AG10803 (cell line): Measurements from ENCODE around the gene SYNE1.

Experiments
- DNase-seq: peaks from one replicate; pipeline ENCODE4 v3.0.0; 2010; ENCODE audit warnings: low read depth
- H3K4me3 ChIP-seq: 2 replicates; pipeline ENCODE4 v1.5.1; 2011; ENCODE audit warnings: mild to moderate bottlenecking, low read length, control low read depth
- TF ChIP-seq, protein P1 (sequence below): conservative IDR thresholded peaks from 2 replicates; pipeline ENCODE4 v1.5.1; 2011; ENCODE audit warnings: mild to moderate bottlenecking, low read length, control low read depth, inconsistent platforms

Gene SYNE1

GRCh38 chr6:152096863-152097496, 540.2 kb downstream of the SYNE1 start:
- no peak overlapping the region for H3K4me3 ChIP-seq
- TF ChIP-seq, protein P1, sequence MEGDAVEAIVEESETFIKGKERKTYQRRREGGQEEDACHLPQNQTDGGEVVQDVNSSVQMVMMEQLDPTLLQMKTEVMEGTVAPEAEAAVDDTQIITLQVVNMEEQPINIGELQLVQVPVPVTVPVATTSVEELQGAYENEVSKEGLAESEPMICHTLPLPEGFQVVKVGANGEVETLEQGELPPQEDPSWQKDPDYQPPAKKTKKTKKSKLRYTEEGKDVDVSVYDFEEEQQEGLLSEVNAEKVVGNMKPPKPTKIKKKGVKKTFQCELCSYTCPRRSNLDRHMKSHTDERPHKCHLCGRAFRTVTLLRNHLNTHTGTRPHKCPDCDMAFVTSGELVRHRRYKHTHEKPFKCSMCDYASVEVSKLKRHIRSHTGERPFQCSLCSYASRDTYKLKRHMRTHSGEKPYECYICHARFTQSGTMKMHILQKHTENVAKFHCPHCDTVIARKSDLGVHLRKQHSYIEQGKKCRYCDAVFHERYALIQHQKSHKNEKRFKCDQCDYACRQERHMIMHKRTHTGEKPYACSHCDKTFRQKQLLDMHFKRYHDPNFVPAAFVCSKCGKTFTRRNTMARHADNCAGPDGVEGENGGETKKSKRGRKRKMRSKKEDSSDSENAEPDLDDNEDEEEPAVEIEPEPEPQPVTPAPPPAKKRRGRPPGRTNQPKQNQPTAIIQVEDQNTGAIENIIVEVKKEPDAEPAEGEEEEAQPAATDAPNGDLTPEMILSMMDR, result peak; percentile 38
- DNase-seq, result peak; percentile 85

- DNase-seq, result peak; percentile 100
- no peak overlapping the region for H3K4me3 ChIP-seq
- TF ChIP-seq, protein P1, result no peak
These were observed 542.1 kb downstream of the SYNE1 start for GRCh38 chr6:152094992-152095592.

GRCh38 chr6:152094276-152094675, 542.9 kb downstream of the SYNE1 start:
- TF ChIP-seq, protein P1, result no peak
- DNase-seq, result no peak
- H3K4me3 ChIP-seq, result no peak overlapping the region

DNA sequence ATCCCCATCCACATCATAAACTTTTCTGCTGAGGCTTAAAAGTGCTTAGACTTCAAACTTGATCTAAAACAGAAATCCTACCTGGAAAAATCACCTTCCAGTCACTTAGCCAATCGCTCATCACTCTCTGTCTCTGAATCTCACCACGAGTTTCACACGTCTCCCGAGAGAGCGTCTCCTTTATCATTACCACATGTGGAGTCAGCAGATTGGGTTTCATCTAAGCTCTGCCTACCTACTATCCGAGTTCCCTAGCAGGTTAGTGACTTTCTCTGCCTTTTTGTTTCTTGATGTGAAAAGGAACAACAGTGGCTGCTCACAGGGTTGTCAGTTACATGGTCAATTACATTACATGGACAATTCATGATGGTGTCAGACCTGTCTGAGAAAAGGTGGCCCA, 543.5 kb downstream of the SYNE1 start:
- H3K4me3 ChIP-seq, result no peak overlapping the region
- TF ChIP-seq, protein P1, result no peak
- DNase-seq, result no peak

DNA sequence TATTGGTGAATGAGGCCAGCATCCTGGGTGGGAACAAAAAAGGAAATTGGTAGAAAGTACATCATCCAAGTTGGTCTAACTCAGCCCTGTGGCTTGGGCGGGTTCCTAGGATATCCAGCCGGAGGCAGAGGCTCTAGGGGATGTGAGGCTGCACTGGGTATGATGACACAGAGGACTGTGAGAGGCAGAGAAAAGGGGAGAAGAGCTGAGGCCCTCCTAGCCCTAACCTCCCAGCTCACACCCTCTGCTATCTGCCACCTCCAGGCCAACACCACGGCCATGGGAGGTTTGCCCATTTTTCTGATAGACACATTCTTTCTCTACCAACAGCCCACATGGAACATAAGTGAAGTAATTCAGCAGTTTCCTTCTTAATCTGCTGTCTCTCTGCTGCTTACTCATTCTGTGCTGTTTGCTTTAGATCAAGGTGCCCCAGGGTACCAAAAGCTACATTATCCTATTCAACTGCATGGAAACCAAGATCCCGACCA, 545.3 kb downstream of the SYNE1 start:
- peak; percentile 79 for DNase-seq
- no peak overlapping the region for H3K4me3 ChIP-seq
- TF ChIP-seq, protein P1, result no peak

DNA sequence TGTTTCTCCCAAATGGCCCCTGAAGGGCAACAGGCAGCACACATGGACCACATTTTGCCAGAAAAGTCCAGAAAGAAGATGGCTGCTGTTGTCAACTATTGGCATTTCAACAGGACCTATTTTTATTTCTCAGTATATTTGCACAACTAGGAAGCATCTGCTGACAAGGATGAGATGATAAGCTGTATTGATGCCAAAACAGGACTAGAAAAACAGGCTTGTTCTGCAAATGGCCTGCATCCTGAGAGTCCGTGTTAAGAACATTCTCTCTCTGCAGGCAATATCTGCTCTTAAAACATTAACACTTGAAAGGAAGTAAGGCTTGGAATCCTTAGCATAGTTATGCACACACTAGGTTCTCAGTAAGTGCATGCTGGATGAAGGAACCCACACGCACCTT, 546.0 kb downstream of the SYNE1 start:
- TF ChIP-seq, protein P1, result no peak
- no peak overlapping the region for H3K4me3 ChIP-seq
- no peak for DNase-seq

GRCh38 chr6:152089992-152090391, 547.2 kb downstream of the SYNE1 start:
- no peak overlapping the region for H3K4me3 ChIP-seq
- TF ChIP-seq, protein P1, result no peak
- peak; percentile 74 for DNase-seq
